GM13977 (cell line): ENCODE measurements around the gene RSAD2.

Experiments
- DNase-seq: peaks from one replicate; pipeline ENCODE4 v3.0.0; 2012; ENCODE audit warnings: low spot score
- in situ Hi-C: fragments of 300-500 bp; cut with MboI; formaldehyde crosslinking; loops from one replicate; pipeline ENCODE4 v1.12.0; 2022; ENCODE audit warnings: low sequenced_read_pairs, low pct_unique_long_range_greater_than_20kb, mixed read lengths, inconsistent platforms; ENCODE audit not compliant: unreplicated experiment
- TF ChIP-seq, protein P1 (sequence below): IDR thresholded peaks from 2 replicates; pipeline ENCODE4 v1.5.1; 2012; ENCODE audit warnings: mild to moderate bottlenecking, control low read depth; ENCODE audit not compliant: insufficient read depth; ENCODE audit errors: extremely low read depth, missing control alignments

Gene RSAD2

DNA sequence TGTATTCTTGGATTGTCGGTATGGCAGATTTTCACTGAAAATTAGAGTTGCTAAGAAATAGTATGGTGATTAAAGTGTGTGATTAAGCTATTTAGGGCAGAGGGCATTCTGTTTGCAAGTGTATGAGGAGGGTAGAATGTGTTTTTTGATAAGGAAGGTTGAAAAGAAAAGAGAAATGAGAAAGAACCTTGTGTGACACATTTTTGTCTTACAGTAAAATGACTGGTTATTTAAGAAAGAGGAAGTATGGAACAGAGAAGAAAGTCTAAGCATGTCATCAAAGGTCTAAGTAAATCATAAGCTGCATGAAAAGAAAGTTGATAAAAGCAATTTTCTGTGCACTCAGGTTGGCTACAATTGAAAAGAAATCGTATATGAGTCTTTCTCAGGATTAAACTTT is 5.2 kb upstream of the RSAD2 start:
- in situ Hi-C loops, result no loop called here
- DNase-seq, result no peak
- TF ChIP-seq, protein P1, sequence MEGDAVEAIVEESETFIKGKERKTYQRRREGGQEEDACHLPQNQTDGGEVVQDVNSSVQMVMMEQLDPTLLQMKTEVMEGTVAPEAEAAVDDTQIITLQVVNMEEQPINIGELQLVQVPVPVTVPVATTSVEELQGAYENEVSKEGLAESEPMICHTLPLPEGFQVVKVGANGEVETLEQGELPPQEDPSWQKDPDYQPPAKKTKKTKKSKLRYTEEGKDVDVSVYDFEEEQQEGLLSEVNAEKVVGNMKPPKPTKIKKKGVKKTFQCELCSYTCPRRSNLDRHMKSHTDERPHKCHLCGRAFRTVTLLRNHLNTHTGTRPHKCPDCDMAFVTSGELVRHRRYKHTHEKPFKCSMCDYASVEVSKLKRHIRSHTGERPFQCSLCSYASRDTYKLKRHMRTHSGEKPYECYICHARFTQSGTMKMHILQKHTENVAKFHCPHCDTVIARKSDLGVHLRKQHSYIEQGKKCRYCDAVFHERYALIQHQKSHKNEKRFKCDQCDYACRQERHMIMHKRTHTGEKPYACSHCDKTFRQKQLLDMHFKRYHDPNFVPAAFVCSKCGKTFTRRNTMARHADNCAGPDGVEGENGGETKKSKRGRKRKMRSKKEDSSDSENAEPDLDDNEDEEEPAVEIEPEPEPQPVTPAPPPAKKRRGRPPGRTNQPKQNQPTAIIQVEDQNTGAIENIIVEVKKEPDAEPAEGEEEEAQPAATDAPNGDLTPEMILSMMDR, result no peak

GRCh38 chr2:6874032-6874431 is 3.5 kb upstream of the RSAD2 start:
- in situ Hi-C loops, result no loop called here
- DNase-seq, result no peak
- TF ChIP-seq, protein P1, result no peak

- DNase-seq, result no peak
- in situ Hi-C loops, result no loop called here
- TF ChIP-seq, protein P1, result no peak
These were observed 1.3 kb upstream of the RSAD2 start for GRCh38 chr2:6876309-6876708.

DNA sequence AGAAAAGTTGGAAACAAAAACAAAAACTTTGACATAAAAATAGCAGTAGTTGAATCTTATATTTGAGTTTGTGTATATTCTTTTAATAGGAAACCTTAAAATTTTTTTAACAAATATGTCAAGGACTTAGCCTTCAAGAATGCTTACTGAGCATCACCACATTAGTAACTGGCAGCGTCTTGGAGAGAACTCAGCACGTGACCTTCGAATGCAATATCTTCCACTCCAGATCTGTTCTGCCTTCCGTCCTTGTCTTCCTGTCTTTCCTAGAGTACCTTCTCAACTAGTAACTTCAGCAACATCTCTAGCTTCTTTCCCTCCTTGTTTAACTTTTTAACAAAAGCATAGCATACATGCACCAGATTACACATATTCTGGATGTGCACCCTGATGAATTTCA is 972 bp downstream of the RSAD2 start:
- in situ Hi-C loops, result no loop called here
- DNase-seq, result no peak
- TF ChIP-seq, protein P1, result no peak

GRCh38 chr2:6879011-6879410 is 1.4 kb downstream of the RSAD2 start:
- TF ChIP-seq, protein P1, result no peak
- DNase-seq, result no peak
- in situ Hi-C loops, result no loop called here

DNA sequence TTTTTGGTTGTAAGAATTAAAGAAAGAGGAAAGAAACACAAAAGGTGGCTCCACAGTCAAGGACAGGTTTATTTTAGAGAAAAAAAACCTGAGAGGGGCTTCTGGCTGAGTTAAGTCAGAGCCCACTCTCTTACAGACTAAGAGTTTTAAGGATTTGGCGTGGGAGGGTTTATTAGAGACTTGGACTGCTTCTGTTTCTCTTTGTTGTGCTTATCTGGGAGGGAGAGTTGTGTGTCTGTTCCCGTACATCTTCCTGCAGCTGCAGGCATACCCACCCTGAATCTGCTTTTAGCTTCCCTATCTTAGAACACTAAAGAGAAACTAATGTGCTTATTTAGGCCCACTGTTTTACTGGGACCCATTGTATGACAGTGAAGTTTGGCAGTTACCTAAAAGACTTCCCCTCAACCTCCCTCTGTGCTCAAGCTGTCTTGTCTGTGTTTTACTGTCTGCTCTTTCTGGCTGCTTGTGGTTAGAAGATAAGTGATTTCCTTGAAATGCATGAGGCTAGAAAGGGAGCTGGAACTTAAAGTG is 2.7 kb downstream of the RSAD2 start:
- TF ChIP-seq, protein P1, result no peak
- in situ Hi-C loops, result no loop called here
- DNase-seq, result no peak

GRCh38 chr2:6881046-6881445 is 3.5 kb downstream of the RSAD2 start:
- in situ Hi-C loops, result no loop called here
- TF ChIP-seq, protein P1, result no peak
- DNase-seq, result no peak
